Colonic mucosa (tissue), 4 donors: ENCODE results near the gene UQCRFS1. TPM values are rescaled to one million over a fixed set of nuclear protein-coding genes. Genes with fewer than 3 reads are reported as not detected.
A peak's percentile ranks its signal among the peaks of the same experiment; 100 is the strongest.
"Not testable (repeated sequence)": the region's sequence is repeated elsewhere in the genome, so short reads cannot be mapped to it uniquely, and the experiment has no call there.

ENCODE experiments used
- DNase-seq: peaks from one replicate; pipeline ENCODE4 v3.0.0-alpha.2; 2020
- H3K27ac ChIP-seq: fragments of 200-600 bp; one replicate; pipeline ENCODE4 v1.8.0; 2021
- H3K27me3 ChIP-seq: fragments of 200-600 bp; one replicate; pipeline ENCODE4 v1.8.0; 2021
- H3K36me3 ChIP-seq: fragments of 200-600 bp; one replicate; pipeline ENCODE4 v1.8.0; 2021
- H3K4me1 ChIP-seq: fragments of 200-600 bp; one replicate; pipeline ENCODE4 v1.8.0; 2021; ENCODE audit warnings: mild to moderate bottlenecking
- H3K4me3 ChIP-seq: fragments of 200-600 bp; one replicate; pipeline ENCODE4 v1.8.0; 2021
- H3K9ac ChIP-seq, 2 donors: one replicate each; pipeline ENCODE4 v1.7.0; 2013; ENCODE audit warnings: control low read depth in 2 of 2, low read depth in 2 of 2, low read length in 2 of 2
- H3K9me3 ChIP-seq: fragments of 200-600 bp; one replicate; pipeline ENCODE4 v1.8.0; 2021
- CTCF ChIP-seq: fragments of 200-600 bp; IDR thresholded peaks from one replicate; pipeline ENCODE4 v1.8.0; 2022; ENCODE audit warnings: antibody characterized with exemption, mild to moderate bottlenecking
- intact Hi-C: fragments of 100-400 bp; cut with DNase I; formaldehyde crosslinking; loops from one replicate; pipeline ENCODE4 v1.14.1; 2022
- total RNA-seq, 2 donors: library from RNA; stranded (reverse); fragmentation: NEBNext Ultra II Directional in 1 of 2; extraction: Animal tissue kit (Norgen Biotek cat#: 25700) in 1 of 2; gene quantifications; one replicate each; pipeline ENCODE4 v1.2.1, GENCODE V29; 2021
- donor health status: healthy.
- donor health status: DM: no; HTN: no; CAD: no.
- donor health status: DM: no; HTN: no; CAD: no.

Gene UQCRFS1
- total RNA-seq, 2 donors from 2014 or later: 93.6 to 103 TPM

- Histone ChIP-seq H3K27me3 (no peaks in the 10 kb centered on the region), H3K36me3 (no peaks in the 10 kb centered on the region), H3K27ac (no peak overlapping the region), H3K9ac (no peak overlapping the region), H3K9me3 (no peaks in the 10 kb centered on the region), H3K4me1 (no peaks in the 10 kb centered on the region), H3K4me3 (no peak overlapping the region)
- no peak for DNase-seq
- no peak for TF ChIP-seq CTCF
- intact Hi-C loops: no loop called here
These were observed 1.5 kb upstream of the UQCRFS1 start for GRCh38 chr19:29214411-29214810.

GRCh38 chr19:29212356-29212647 lies 649 bp downstream of the UQCRFS1 start:
- no peak for TF ChIP-seq CTCF
- no peak for DNase-seq
- H3K4me3 ChIP-seq: peak overlapping the region; percentile 96
- H3K9ac ChIP-seq: peak overlapping the region; percentile 94 to 99
- no peaks in the 10 kb centered on the region for H3K36me3 ChIP-seq
- intact Hi-C loops: no loop called here
- H3K9me3 ChIP-seq: no peaks in the 10 kb centered on the region
- peak overlapping the region; percentile 89 for H3K27ac ChIP-seq
- no peaks in the 10 kb centered on the region for H3K4me1 ChIP-seq
- no peaks in the 10 kb centered on the region for H3K27me3 ChIP-seq

- intact Hi-C loops: no loop called here
- peak overlapping the region; percentile 94 to 99 for H3K9ac ChIP-seq
- no peak for DNase-seq
- peak overlapping the region; percentile 89 for H3K27ac ChIP-seq
- no peaks in the 10 kb centered on the region for H3K9me3 ChIP-seq
- no peak for TF ChIP-seq CTCF
- peak overlapping the region; percentile 96 for H3K4me3 ChIP-seq
- H3K4me1 ChIP-seq: no peaks in the 10 kb centered on the region
- H3K36me3 ChIP-seq: no peaks in the 10 kb centered on the region
- H3K27me3 ChIP-seq: no peaks in the 10 kb centered on the region
These were observed 1.2 kb downstream of the UQCRFS1 start for GRCh38 chr19:29211562-29212355.

GRCh38 chr19:29211041-29211440 lies 1.9 kb downstream of the UQCRFS1 start:
- H3K9me3 ChIP-seq, H3K4me1 ChIP-seq, H3K9ac ChIP-seq, H3K36me3 ChIP-seq, DNase-seq, H3K27me3 ChIP-seq, intact Hi-C loops, H3K27ac ChIP-seq: not testable (repeated sequence)
- H3K4me3 ChIP-seq: peak overlapping the region; percentile 96

GRCh38 chr19:29210502-29210901 lies 2.4 kb downstream of the UQCRFS1 start:
- H3K4me1 ChIP-seq, H3K9ac ChIP-seq, intact Hi-C loops, H3K36me3 ChIP-seq, H3K9me3 ChIP-seq, H3K27me3 ChIP-seq, H3K4me3 ChIP-seq, DNase-seq, H3K27ac ChIP-seq: not testable (repeated sequence)

GRCh38 chr19:29207403-29208187 lies 5.4 kb downstream of the UQCRFS1 start:
- DNase-seq, H3K9ac ChIP-seq, H3K36me3 ChIP-seq, intact Hi-C loops, H3K27me3 ChIP-seq, H3K27ac ChIP-seq, H3K4me3 ChIP-seq, H3K9me3 ChIP-seq, H3K4me1 ChIP-seq: not testable (repeated sequence)

- no peak for TF ChIP-seq CTCF
- intact Hi-C loops: no loop called here
- no peaks in the 10 kb centered on the region for H3K36me3 ChIP-seq
- no peaks in the 10 kb centered on the region for H3K27me3 ChIP-seq
- no peak overlapping the region for H3K4me3 ChIP-seq
- H3K4me1 ChIP-seq: no peaks in the 10 kb centered on the region
- H3K27ac ChIP-seq: no peak overlapping the region
- H3K9me3 ChIP-seq: no peaks in the 10 kb centered on the region
- DNase-seq: no peak
- no peak overlapping the region for H3K9ac ChIP-seq
These were observed 6.5 kb downstream of the UQCRFS1 start for GRCh38 chr19:29206453-29206852.
